Raji (cell line): ENCODE measurements around the gene RTL1.

Experiments used
- POLR2A ChIP-seq: IDR thresholded peaks from 2 replicates; pipeline ENCODE4 v1.6.1; 2011; ENCODE audit warnings: low read depth, low read length, control low read depth; ENCODE audit not compliant: insufficient read depth

The RTL1 gene

GRCh38 chr14:100901391-100902183 lies 1.9 kb downstream of the RTL1 start:
- no peak for TF ChIP-seq POLR2A

GRCh38 chr14:100900837-100901390 lies 2.6 kb downstream of the RTL1 start:
- no peak for TF ChIP-seq POLR2A

- TF ChIP-seq POLR2A: no peak
Measured at GRCh38 chr14:100899884-100900771, 3.4 kb downstream of the RTL1 start.

- no peak for TF ChIP-seq POLR2A
Measured at GRCh38 chr14:100898935-100899883, 4.3 kb downstream of the RTL1 start.

GRCh38 chr14:100898465-100898864 lies 5.1 kb downstream of the RTL1 start:
- TF ChIP-seq POLR2A: no peak

GRCh38 chr14:100896369-100897060 lies 7.0 kb downstream of the RTL1 start:
- TF ChIP-seq POLR2A: no peak

- TF ChIP-seq POLR2A: no peak
Measured at GRCh38 chr14:100895411-100895810, 8.1 kb downstream of the RTL1 start.

- TF ChIP-seq POLR2A: no peak
Measured at GRCh38 chr14:100894416-100894815, 9.1 kb downstream of the RTL1 start.

- no peak for TF ChIP-seq POLR2A
Measured at GRCh38 chr14:100893760-100894159, 9.8 kb downstream of the RTL1 start.

GRCh38 chr14:100893228-100893601 lies 10.3 kb downstream of the RTL1 start:
- no peak for TF ChIP-seq POLR2A

GRCh38 chr14:100892496-100893227 lies 10.9 kb downstream of the RTL1 start:
- no peak for TF ChIP-seq POLR2A

GRCh38 chr14:100891501-100892445 lies 11.7 kb downstream of the RTL1 start:
- TF ChIP-seq POLR2A: no peak
